IMR-90 (cell line): ENCODE data around the gene INHBE. TPM values are rescaled to one million over a fixed set of nuclear protein-coding genes. Genes with fewer than 3 reads are reported as not detected.

Source experiments
- ATAC-seq: fragments of 200-7000 bp; cut with Tn5 transposase; 2 replicates; pipeline ENCODE4 v1.9.1; 2020; ENCODE audit warnings: low read depth, mild to moderate bottlenecking, moderate library complexity
- BruUV-seq: library from RNA; stranded (reverse); fragments of 400-500 nt; replicated peaks from 2 replicates; lab custom pipeline; 2021; lab: Mats Ljungman, UMichigan
- CTCF ChIA-PET: fragments of 300-600 bp; formaldehyde crosslinking; extraction: SDS; loops from one replicate; lab custom pipeline; 2021; ENCODE audit warnings: antibody characterized with exemption; lab: Yijun Ruan, JAX
- POLR2A ChIA-PET: fragments of 300-600 bp; sonication (Branson Sonifier 250); formaldehyde crosslinking; loops from one replicate; lab custom pipeline; 2022; ENCODE audit warnings: antibody characterized with exemption; ENCODE audit not compliant: unreplicated experiment; lab: Charles Lee
- DNase-seq: peaks from one replicate; pipeline ENCODE4 v3.0.0; 2013
- H2AFZ ChIP-seq: replicated peaks from 2 replicates; pipeline ENCODE3; 2013; ENCODE audit warnings: low read length, mild to moderate bottlenecking; ENCODE audit not compliant: poor library complexity
- H2AK5ac ChIP-seq: 2 replicates; pipeline ENCODE4 v1.6.1; 2013; ENCODE audit warnings: low read depth, low read length, inconsistent platforms
- H2AK9ac ChIP-seq: replicated peaks from 2 replicates; pipeline ENCODE3; 2013; ENCODE audit warnings: mild to moderate bottlenecking, low read depth, low read length, moderate library complexity; ENCODE audit not compliant: poor library complexity
- H2BK120ac ChIP-seq: 2 replicates; pipeline ENCODE4 v1.6.1; 2013; ENCODE audit warnings: low read depth, low read length, inconsistent platforms
- H2BK15ac ChIP-seq: 3 replicates; pipeline ENCODE4 v1.6.1; 2013; ENCODE audit warnings: low read depth, low read length, inconsistent platforms
- H2BK20ac ChIP-seq: 2 replicates; pipeline ENCODE4 v1.6.1; 2013; ENCODE audit warnings: low read depth, mild to moderate bottlenecking, inconsistent platforms, low read length, moderate library complexity
- H2BK5ac ChIP-seq: 2 replicates; pipeline ENCODE4 v1.6.1; 2013; ENCODE audit warnings: mild to moderate bottlenecking, low read depth, low read length, inconsistent platforms; ENCODE audit not compliant: poor library complexity, severe bottlenecking
- H3K14ac ChIP-seq: replicated peaks from 2 replicates; pipeline ENCODE4 v1.6.1; 2013; ENCODE audit warnings: low read depth, low read length, inconsistent platforms
- H3K18ac ChIP-seq: 2 replicates; pipeline ENCODE4 v1.6.1; 2013; ENCODE audit warnings: low read depth, low read length, control low read depth
- H3K23ac ChIP-seq: 2 replicates; pipeline ENCODE4 v1.6.1; 2013; ENCODE audit warnings: low read depth, low read length, inconsistent platforms
- H3K27ac ChIP-seq: 2 replicates; pipeline ENCODE4 v1.5.1; 2013; ENCODE audit warnings: mild to moderate bottlenecking, control low read depth, low read length; ENCODE audit not compliant: insufficient read depth
- H3K27me3 ChIP-seq: 2 replicates; pipeline ENCODE4 v1.6.1; 2013; ENCODE audit warnings: low read length; ENCODE audit not compliant: control insufficient read depth, insufficient read depth
- H3K36me3 ChIP-seq: 2 replicates; pipeline ENCODE4 v1.6.1; 2013; ENCODE audit warnings: low read length, mixed read lengths; ENCODE audit not compliant: control insufficient read depth, insufficient read depth
- H3K4ac ChIP-seq: 2 replicates; pipeline ENCODE4 v1.6.1; 2013; ENCODE audit warnings: low read depth, low read length, inconsistent platforms
- H3K4me1 ChIP-seq: 2 replicates; pipeline ENCODE4 v1.6.1; 2013; ENCODE audit warnings: low read length, mixed read lengths; ENCODE audit not compliant: control insufficient read depth, insufficient read depth
- H3K4me2 ChIP-seq: 2 replicates; pipeline ENCODE4 v1.6.1; 2013; ENCODE audit warnings: low read depth, mild to moderate bottlenecking, control low read depth, low read length, moderate library complexity
- H3K4me3 ChIP-seq: 2 replicates; pipeline ENCODE4 v1.5.1; 2013; ENCODE audit warnings: low read depth, mild to moderate bottlenecking, control low read depth, low read length, moderate library complexity; ENCODE audit not compliant: insufficient read depth
- H3K56ac ChIP-seq: 2 replicates; pipeline ENCODE4 v1.6.1; 2013; ENCODE audit warnings: low read length, inconsistent platforms; ENCODE audit not compliant: insufficient read depth; ENCODE audit errors: extremely low read depth
- H3K79me1 ChIP-seq, 2 experiments: 2 replicates each; pipeline ENCODE4 v1.6.1; 2013; ENCODE audit warnings: low read length in 2 of 2, inconsistent platforms in 1 of 2, low read depth in 1 of 2
- H3K9ac ChIP-seq: 2 replicates; pipeline ENCODE4 v1.6.1; 2013; ENCODE audit warnings: low read depth, low read length, control low read depth
- H3K9me1 ChIP-seq: 2 replicates; pipeline ENCODE4 v1.6.1; 2013; ENCODE audit warnings: low read length, inconsistent platforms; ENCODE audit not compliant: insufficient read depth
- H3K9me3 ChIP-seq: 2 replicates; pipeline ENCODE4 v1.6.1; 2013; ENCODE audit warnings: low read length; ENCODE audit not compliant: control insufficient read depth, insufficient read depth
- H4K20me1 ChIP-seq: 2 replicates; pipeline ENCODE4 v1.6.1; 2013; ENCODE audit warnings: low read length, inconsistent platforms; ENCODE audit not compliant: insufficient read depth
- H4K5ac ChIP-seq: 2 replicates; pipeline ENCODE4 v1.6.1; 2013; ENCODE audit warnings: mild to moderate bottlenecking, low read depth, low read length, control low read depth
- H4K8ac ChIP-seq, 2 experiments: 2 replicates each; pipeline ENCODE4 v1.6.1; 2013; ENCODE audit warnings: low read depth in 2 of 2, low read length in 2 of 2, control low read depth in 1 of 2, inconsistent platforms in 1 of 2
- H4K91ac ChIP-seq: 2 replicates; pipeline ENCODE4 v1.6.1; 2013; ENCODE audit warnings: low read depth, low read length, inconsistent platforms; ENCODE audit not compliant: insufficient read depth
- BHLHE40 ChIP-seq: fragments of 150-350 bp; IDR thresholded peaks from 2 replicates; pipeline ENCODE4 v1.6.1; 2016; ENCODE audit warnings: mild to moderate bottlenecking, low read depth, low read length
- CEBPB ChIP-seq: IDR thresholded peaks from 2 replicates; pipeline ENCODE4 v1.6.1; 2012; ENCODE audit warnings: low read depth, low read length, improper control_type of control experiment
- CHD1 ChIP-seq: IDR thresholded peaks from 2 replicates; pipeline ENCODE4 v1.6.1; 2012; ENCODE audit warnings: low read depth, low read length, improper control_type of control experiment
- CTCF ChIP-seq: conservative IDR thresholded peaks from 2 replicates; pipeline ENCODE4 v1.5.1; 2012; ENCODE audit warnings: mild to moderate bottlenecking, low read depth, low read length, improper control_type of control experiment
- ELK1 ChIP-seq: fragments of 150-350 bp; IDR thresholded peaks from 2 replicates; pipeline ENCODE4 v1.6.1; 2016; ENCODE audit warnings: low read depth, mild to moderate bottlenecking, low read length, moderate library complexity, borderline replicate concordance
- FOS ChIP-seq: fragments of 150-350 bp; IDR thresholded peaks from 2 replicates; pipeline ENCODE4 v1.6.1; 2016; ENCODE audit warnings: low read depth, low read length
- MAFK ChIP-seq: IDR thresholded peaks from 2 replicates; pipeline ENCODE4 v1.6.1; 2012; ENCODE audit warnings: low read depth, low read length, improper control_type of control experiment
- MXI1 ChIP-seq: IDR thresholded peaks from 2 replicates; pipeline ENCODE4 v1.6.1; 2012; ENCODE audit warnings: low read depth, mild to moderate bottlenecking, low read length, moderate library complexity, borderline replicate concordance
- NFE2L2 ChIP-seq: fragments of 150-350 bp; IDR thresholded peaks from 2 replicates; pipeline ENCODE4 v1.6.1; 2016; ENCODE audit warnings: low read depth, mild to moderate bottlenecking, low read length
- POLR2A ChIP-seq: IDR thresholded peaks from 2 replicates; pipeline ENCODE4 v1.6.1; 2012; ENCODE audit warnings: mild to moderate bottlenecking, low read depth, low read length
- RCOR1 ChIP-seq: IDR thresholded peaks from 2 replicates; pipeline ENCODE4 v1.6.1; 2012; ENCODE audit warnings: mild to moderate bottlenecking, low read length, improper control_type of control experiment; ENCODE audit not compliant: insufficient replicate concordance
- RFX5 ChIP-seq: IDR thresholded peaks from 2 replicates; pipeline ENCODE4 v1.8.0; 2012; ENCODE audit warnings: low read depth, mild to moderate bottlenecking, low read length, moderate library complexity
- SMC3 ChIP-seq: fragments of 150-350 bp; IDR thresholded peaks from 2 replicates; pipeline ENCODE4 v1.6.1; 2016; ENCODE audit warnings: low read depth, mild to moderate bottlenecking, antibody characterized with exemption, low read length, moderate library complexity
- WGBS, 2 experiments: methylation state at CpG; one replicate each; pipeline versions ENCODE4 v1.1.5 to v1.1.7; 2013; ENCODE audit warnings: missing lambda C conversion rate in 2 of 2; ENCODE audit not compliant: insufficient read length in 1 of 2; ENCODE audit errors: extremely low coverage in 2 of 2; 5-methylcytosine and 5-hydroxymethylcytosine counted together
- dilution Hi-C: fragments of 300-500 bp; cut with HindIII; formaldehyde crosslinking; loops from one replicate; pipeline ENCODE4 v1.14.3; 2018; ENCODE audit warnings: low sequenced_read_pairs; ENCODE audit not compliant: unreplicated experiment
- in situ Hi-C: fragments of 300-500 bp; cut with MboI; formaldehyde crosslinking; loops from 3 replicates; pipeline ENCODE4 v1.14.3; 2019; ENCODE audit warnings: low sequenced_read_pairs, inconsistent platforms, mixed read lengths
- intact Hi-C: fragments of 100-400 bp; cut with micrococcal nuclease; formaldehyde crosslinking; loops from 2 replicates; pipeline ENCODE4 v1.10.0; 2022
- polyA plus RNA-seq, 3 experiments: library from polyadenylated mRNA; depleted of rRNA; stranded (reverse); fragments of >200 nt; gene quantifications; 2 replicates each; pipeline ENCODE4 v1.2.3, GENCODE V29; 2012; ENCODE audit warnings: low replicate concordance in 1 of 3
- total RNA-seq: library from RNA; depleted of rRNA; stranded (reverse); fragments of >200 nt; gene quantifications from 2 replicates; pipeline ENCODE4 v1.2.3, GENCODE V29; 2012
- TF ChIP-seq, protein P1 (sequence below): fragments of 150-350 bp; IDR thresholded peaks from 2 replicates; pipeline ENCODE4 v1.6.1; 2017; ENCODE audit warnings: mild to moderate bottlenecking, antibody characterized with exemption, low read length, low read depth

Gene INHBE
- total and polyA plus RNA-seq, 2 of the 4 experiments (the other 2 are of a cell fraction) = 0.90 to 1.7 TPM

- no TSS peak for BruUV-seq
- Histone ChIP-seq H3K4me2 (no peak overlapping the region), H4K5ac (no peak overlapping the region), H3K4ac (no peak overlapping the region), H3K4me3 (no peak overlapping the region), H3K9ac (no peak overlapping the region), H4K8ac (no peak overlapping the region), H2AK9ac (no peak overlapping the region), H3K18ac (no peak overlapping the region), H2AK5ac (no peak overlapping the region), H2BK15ac (no peak overlapping the region), H3K14ac (no peak overlapping the region), H3K27me3 (no peaks in the 10 kb centered on the region), H3K4me1 (no peaks in the 10 kb centered on the region), H3K23ac (no peak overlapping the region), H3K56ac (no peak overlapping the region), H2AFZ (peak overlapping the region; percentile 44), H3K27ac (no peak overlapping the region), H3K9me3 (no peaks in the 10 kb centered on the region), H4K20me1 (no peaks in the 10 kb centered on the region), H4K91ac (no peak overlapping the region), H2BK120ac (no peak overlapping the region), H3K79me1 (peaks cover 0 to 3% of the 10 kb centered on the region in 2 experiments; a peak in 2 of 4 replicates), H3K9me1 (no peaks in the 10 kb centered on the region), H2BK20ac (no peak overlapping the region), H2BK5ac (no peak overlapping the region), H3K36me3 (no peaks in the 10 kb centered on the region)
- DNase-seq = no peak
- ChIA-PET CTCF (interaction anchor here (0.8 kb wide), 1 partner anchor 17 kb away, joined by 3 read pairs; no protein-coding TSS in a partner anchor), POLR2A (no interaction called here)
- in situ Hi-C loops (no loop called here), intact Hi-C loops (no loop called here), dilution Hi-C loops (no loop called here)
- no CpG with 5 or more reads among the region's 4 CpGs for WGBS, 2 experiments
- no peak for ATAC-seq
- TF ChIP-seq SMC3 = no peak
- TF ChIP-seq RFX5 = no peak
- no peak for TF ChIP-seq CHD1
- no peak for TF ChIP-seq CTCF
- no peak for TF ChIP-seq ELK1
- TF ChIP-seq CEBPB = no peak
- TF ChIP-seq POLR2A = no peak
- TF ChIP-seq, protein P1, sequence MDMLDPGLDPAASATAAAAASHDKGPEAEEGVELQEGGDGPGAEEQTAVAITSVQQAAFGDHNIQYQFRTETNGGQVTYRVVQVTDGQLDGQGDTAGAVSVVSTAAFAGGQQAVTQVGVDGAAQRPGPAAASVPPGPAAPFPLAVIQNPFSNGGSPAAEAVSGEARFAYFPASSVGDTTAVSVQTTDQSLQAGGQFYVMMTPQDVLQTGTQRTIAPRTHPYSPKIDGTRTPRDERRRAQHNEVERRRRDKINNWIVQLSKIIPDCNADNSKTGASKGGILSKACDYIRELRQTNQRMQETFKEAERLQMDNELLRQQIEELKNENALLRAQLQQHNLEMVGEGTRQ = no peak
- TF ChIP-seq BHLHE40 = no peak
- TF ChIP-seq FOS = no peak
- no peak for TF ChIP-seq NFE2L2
- no peak for TF ChIP-seq MXI1
- no peak for TF ChIP-seq MAFK
- no peak for TF ChIP-seq RCOR1
Observed at GRCh38 chr12:57435293-57435692, 19.8 kb upstream of the INHBE start.
